Aortic smooth muscle cell (primary cell): ENCODE measurements around the gene SSUH2. TPM values are rescaled to one million over a fixed set of nuclear protein-coding genes. Genes with fewer than 3 reads are reported as not detected.

ENCODE experiments used
- total RNA-seq: library from RNA; depleted of rRNA; stranded (reverse); fragments of >200 nt; gene quantifications from 2 replicates; pipeline ENCODE4 v1.2.3, GENCODE V29; 2014

Gene SSUH2, protein sequence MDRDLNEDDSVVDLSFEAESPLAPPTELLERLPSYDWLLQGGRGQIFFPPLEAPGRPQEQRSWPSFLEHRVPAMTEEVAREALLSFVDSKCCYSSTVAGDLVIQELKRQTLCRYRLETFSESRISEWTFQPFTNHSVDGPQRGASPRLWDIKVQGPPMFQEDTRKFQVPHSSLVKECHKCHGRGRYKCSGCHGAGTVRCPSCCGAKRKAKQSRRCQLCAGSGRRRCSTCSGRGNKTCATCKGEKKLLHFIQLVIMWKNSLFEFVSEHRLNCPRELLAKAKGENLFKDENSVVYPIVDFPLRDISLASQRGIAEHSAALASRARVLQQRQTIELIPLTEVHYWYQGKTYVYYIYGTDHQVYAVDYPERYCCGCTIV
- not detected in 2 replicates for total RNA-seq

DNA sequence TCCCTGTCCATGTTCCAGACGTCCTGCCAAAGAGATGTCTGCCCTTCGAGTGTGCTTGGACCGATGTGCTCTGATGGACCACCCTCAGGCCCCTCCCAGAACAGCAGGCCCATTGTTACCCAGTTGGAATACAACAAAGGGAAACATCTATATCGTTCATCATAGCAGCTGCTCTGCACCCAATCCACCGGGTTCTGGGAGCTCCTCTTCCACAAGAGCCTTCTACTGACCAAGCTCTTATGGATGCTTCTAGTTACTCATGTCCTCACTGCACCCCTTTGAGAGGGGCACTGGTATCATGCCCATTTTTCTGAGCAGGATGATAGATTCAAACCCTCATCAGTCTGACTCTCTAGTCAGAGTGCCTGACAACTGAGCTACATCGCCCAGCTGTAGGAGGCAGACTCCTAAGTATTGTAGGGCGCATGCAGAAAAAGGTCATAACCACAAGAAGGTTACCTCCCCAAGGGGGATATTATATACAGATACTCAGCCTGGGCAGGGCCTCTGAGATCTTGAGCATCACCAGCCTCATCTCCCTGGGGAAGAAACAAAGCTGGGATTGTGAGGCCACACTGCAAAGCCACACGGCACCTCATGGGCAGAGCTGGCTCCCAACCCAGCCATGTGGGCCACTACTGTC is at the start of gene SSUH2:
Gene SSUH2 (minus strand): TSS at position 51 of the 643 bp plus-strand sequence. CDS start 40 bp downstream, at position 11.

Other genes starting within 250 kb of the SSUH2 start
- gene LMCD1, start 143.0 kb downstream of the SSUH2 start, total RNA-seq: 21.3 and 61.6 TPM in 2 replicates
- not detected in 2 replicates for gene CAV3, start 89.0 kb upstream of the SSUH2 start, total RNA-seq
- 0.37 and 0.79 TPM in 2 replicates for gene OXTR, start 124.8 kb upstream of the SSUH2 start, total RNA-seq